Sigmoid colon (tissue), 7 donors: ENCODE results near the gene DUXB. TPM values are rescaled to one million over a fixed set of nuclear protein-coding genes. Genes with fewer than 3 reads are reported as not detected.

Experiments used
- DNase-seq: peaks from one replicate; pipeline ENCODE4 v3.0.0-alpha.2; 2019
- H3K27ac ChIP-seq, 4 donors: fragments of 200-600 bp; sonication (generic); one replicate each; pipeline ENCODE4 v1.5.1; 2016 to 2019; ENCODE audit warnings: mild to moderate bottlenecking in 1 of 4
- H3K27me3 ChIP-seq, 3 donors: fragments of 200-600 bp; sonication (generic); one replicate each; pipeline ENCODE4 v1.5.1; 2019; ENCODE audit warnings: mild to moderate bottlenecking in 1 of 3
- H3K36me3 ChIP-seq, 4 donors: fragments of 200-600 bp; sonication (generic); one replicate each; pipeline ENCODE4 v1.5.1; 2016 to 2019
- H3K4me1 ChIP-seq, 4 donors: fragments of 200-600 bp; sonication (generic); one replicate each; pipeline ENCODE4 v1.5.1; 2017 to 2019
- H3K4me3 ChIP-seq, 4 donors: fragments of 200-600 bp; sonication (generic); one replicate each; pipeline ENCODE4 v1.5.1; 2017 to 2019; ENCODE audit warnings: mild to moderate bottlenecking in 2 of 4, moderate library complexity in 1 of 4
- H3K9me3 ChIP-seq, 4 donors: fragments of 200-600 bp in 3 of 4; sonication (generic) in 3 of 4; one replicate each; pipeline versions ENCODE4 v1.5.1 to v1.6.1; 2013 to 2019
- CTCF ChIP-seq, 4 experiments: fragments of 450-650 bp in 3 of 4; fragments of 200-600 bp in 1 of 4; IDR thresholded peaks; one replicate each; pipeline ENCODE4 v1.5.1; 2016 to 2019; ENCODE audit warnings: antibody characterized with exemption in 4 of 4, mild to moderate bottlenecking in 3 of 4, moderate library complexity in 2 of 4
- EP300 ChIP-seq, 4 donors: sonication (generic); formaldehyde crosslinking; IDR thresholded peaks; one replicate each; pipeline ENCODE4 v1.6.1; 2017; ENCODE audit warnings: antibody characterized with exemption in 4 of 4
- POLR2A ChIP-seq, 2 donors: fragments of 450-650 bp; IDR thresholded peaks; one replicate each; pipeline ENCODE4 v1.6.1; 2016; ENCODE audit warnings: antibody characterized with exemption in 2 of 2, mild to moderate bottlenecking in 2 of 2, moderate library complexity in 2 of 2
- POLR2AphosphoS5 ChIP-seq, 4 donors: sonication (generic); formaldehyde crosslinking; IDR thresholded peaks; one replicate each; pipeline ENCODE4 v1.6.1; 2017; ENCODE audit warnings: antibody characterized with exemption in 4 of 4
- WGBS, 2 donors: extraction: QIAGEN DNeasy Blood & Tissue Kit; methylation state at CpG; one replicate each; pipeline ENCODE4 v1.1.7; 2013; 5-methylcytosine and 5-hydroxymethylcytosine counted together
- intact Hi-C: fragments of 100-400 bp; cut with DNase I; formaldehyde crosslinking; loops from one replicate; pipeline ENCODE4 v1.15.1; 2023
- polyA plus RNA-seq, 3 donors: library from polyadenylated mRNA; stranded (reverse); fragments of 200-250 nt; gene quantifications; one replicate each; pipeline ENCODE4 v1.2.3, GENCODE V29; 2013
- small RNA-seq, 3 donors: library from RNA; depleted of rRNA; stranded (forward); fragments of <200 nt; gene quantifications; one replicate each; pipeline ENCODE3, GENCODE V24; 2016
- total RNA-seq, 4 donors: library from RNA; depleted of rRNA; stranded (reverse); fragments of >200 nt; gene quantifications; one replicate each; pipeline ENCODE4 v1.1.0, GENCODE V29; 2016
- donor health status: healthy with polysubstance abuse.
- donor health status: Bipolar disorder and iron deficiency.
- donor health status: healthy.

DUXB gene
- total and polyA plus RNA-seq, 7 donors: not detected

DNA sequence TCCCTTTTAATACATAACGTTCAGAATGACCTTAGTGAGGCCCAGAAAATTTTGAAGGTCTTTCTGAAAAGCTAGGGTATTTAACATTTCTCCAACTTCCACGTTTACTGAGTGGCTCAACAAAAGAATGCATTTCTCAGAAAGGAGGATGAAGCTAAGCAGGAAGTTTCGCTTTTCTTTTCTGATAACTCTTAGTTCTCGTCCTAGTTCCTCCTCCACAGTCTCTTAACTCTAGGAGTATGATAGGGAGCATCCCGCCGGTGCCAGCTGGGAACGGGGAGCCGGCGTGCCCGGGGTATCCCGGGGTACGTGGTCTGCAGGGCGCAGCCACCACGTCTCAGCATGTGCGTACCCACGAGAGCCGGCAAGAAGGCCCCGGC is 54.2 kb downstream of the DUXB start:
- no peaks in the 10 kb centered on the region for H3K9me3 ChIP-seq
- peak overlapping the region; percentile 96 to 100 (median 97) for H3K27ac ChIP-seq
- DNase-seq: no peak
- H3K4me3 ChIP-seq: peak overlapping the region; percentile 92 to 98 (median 94)
- WGBS, 2 donors: 0 to 1% methylated on average over 18 of the region's 18 CpGs
- intact Hi-C loops: loop anchor here (1.0 to 5.0 kb wide), 4 partner anchors 24 to 185 kb away; partner anchors contain the start of genes ADAT1, TMEM170A and TMEM231
- H3K36me3 ChIP-seq: peaks cover 0 to 21% (median 4%) of the 10 kb centered on the region in 4 donors
- H3K27me3 ChIP-seq: no peaks in the 10 kb centered on the region
- TF ChIP-seq POLR2AphosphoS5 (IDR thresholded peaks at IDR 0.05) (no peak), EP300 (IDR thresholded peaks at IDR 0.05) (no peak), POLR2A (IDR thresholded peaks at IDR 0.05) (no peak), CTCF (IDR thresholded peaks at IDR 0.05) (no peak)
- peaks cover 0 to 52% (median 47%) of the 10 kb centered on the region in 4 donors for H3K4me1 ChIP-seq

- intact Hi-C loops: loop anchor here (5.0 kb wide), 2 partner anchors 87 to 182 kb away; partner anchors contain the start of genes TMEM170A and TMEM231
- no peak overlapping the region for H3K4me3 ChIP-seq
- TF ChIP-seq CTCF (IDR thresholded peaks at IDR 0.05) (no peak), EP300 (IDR thresholded peaks at IDR 0.05) (no peak), POLR2A (IDR thresholded peaks at IDR 0.05) (no peak), POLR2AphosphoS5 (IDR thresholded peaks at IDR 0.05) (no peak)
- H3K36me3 ChIP-seq: peaks cover 13 to 45% (median 22%) of the 10 kb centered on the region in 4 donors
- H3K9me3 ChIP-seq: no peaks in the 10 kb centered on the region
- 79 to 88% methylated on average over 7 of the region's 7 CpGs for WGBS, 2 donors
- H3K4me1 ChIP-seq: peaks cover 0 to 27% (median 23%) of the 10 kb centered on the region in 4 donors
- H3K27ac ChIP-seq: no peak overlapping the region
- no peaks in the 10 kb centered on the region for H3K27me3 ChIP-seq
- DNase-seq: no peak
Observed at GRCh38 chr16:75644240-75645012, 56.8 kb downstream of the DUXB start.

Small RNAs within 50 kb of the gene (small RNA-seq; reads per million reads assigned to genes)
- gene RN7SL520P: 0 reads per million in 3 donors

Other genes with a start within 250 kb of the DUXB start
- gene TMEM170A, start 236.8 kb downstream of the DUXB start, total RNA-seq: 10 to 100 TPM; 12.7 to 18.2 (median 15.3) TPM
- gene TMEM170A, start 236.8 kb downstream of the DUXB start, polyA plus RNA-seq: 10 to 100 TPM; 13.2 to 24.5 (median 15.9) TPM
- gene CHST6, start 206.0 kb downstream of the DUXB start, total RNA-seq: 1 to 10 TPM in 3 of 4 donors, under 1 TPM in 1; 0.49 to 2.5 (median 1.6) TPM
- gene CHST6, start 206.0 kb downstream of the DUXB start, polyA plus RNA-seq: 1 to 10 TPM in 1 of 3 donors, under 1 TPM in 2; under 0.01 to 2.2 (median 0.23) TPM
- under 1 TPM in 1 of 4 donors, not detected in 3; 0.41 TPM for gene CHST5, start 165.4 kb downstream of the DUXB start, total RNA-seq
- gene CHST5, start 165.4 kb downstream of the DUXB start, polyA plus RNA-seq: 10 to 100 TPM; 13.9 to 18.3 (median 16.2) TPM
- gene TMEM231, start 145.2 kb downstream of the DUXB start, total RNA-seq: 1 to 10 TPM; 3.5 to 8.8 (median 5.9) TPM
- 1 to 10 TPM; 1.2 to 4.3 (median 1.6) TPM for gene TMEM231, start 145.2 kb downstream of the DUXB start, polyA plus RNA-seq
- gene GABARAPL2, start 135.1 kb downstream of the DUXB start, total RNA-seq: 100 to 1,000 TPM in 2 of 4 donors, 10 to 100 TPM in 2; 91.4 to 136 (median 108) TPM
- 100 to 1,000 TPM; 118 to 300 (median 258) TPM for gene GABARAPL2, start 135.1 kb downstream of the DUXB start, polyA plus RNA-seq
- 10 to 100 TPM; 21.7 to 38.5 (median 28.8) TPM for gene ADAT1, start 78.2 kb downstream of the DUXB start, total RNA-seq
- gene ADAT1, start 78.2 kb downstream of the DUXB start, polyA plus RNA-seq: 10 to 100 TPM; 10.2 to 23.5 (median 14.8) TPM
- 100 to 1,000 TPM in 3 of 4 donors, 10 to 100 TPM in 1; 98.3 to 113 (median 111) TPM for gene KARS1, start 53.8 kb downstream of the DUXB start, total RNA-seq
- 100 to 1,000 TPM in 1 of 3 donors, 10 to 100 TPM in 2; 77.0 to 131 (median 77.5) TPM for gene KARS1, start 53.8 kb downstream of the DUXB start, polyA plus RNA-seq
- 10 to 100 TPM; 49.0 to 76.0 (median 65.5) TPM for gene TERF2IP, start 53.7 kb downstream of the DUXB start, total RNA-seq
- 10 to 100 TPM; 26.6 to 38.4 (median 33.6) TPM for gene TERF2IP, start 53.7 kb downstream of the DUXB start, polyA plus RNA-seq
- not detected for gene CPHXL2, start 24.5 kb downstream of the DUXB start, total RNA-seq
- not detected for gene CPHXL2, start 24.5 kb downstream of the DUXB start, polyA plus RNA-seq
- not detected for gene CPHXL, start 25.0 kb upstream of the DUXB start, total RNA-seq
- gene CPHXL, start 25.0 kb upstream of the DUXB start, polyA plus RNA-seq: not detected